ENCODE measurements around the gene DLG4.

Gene DLG4

DNA sequence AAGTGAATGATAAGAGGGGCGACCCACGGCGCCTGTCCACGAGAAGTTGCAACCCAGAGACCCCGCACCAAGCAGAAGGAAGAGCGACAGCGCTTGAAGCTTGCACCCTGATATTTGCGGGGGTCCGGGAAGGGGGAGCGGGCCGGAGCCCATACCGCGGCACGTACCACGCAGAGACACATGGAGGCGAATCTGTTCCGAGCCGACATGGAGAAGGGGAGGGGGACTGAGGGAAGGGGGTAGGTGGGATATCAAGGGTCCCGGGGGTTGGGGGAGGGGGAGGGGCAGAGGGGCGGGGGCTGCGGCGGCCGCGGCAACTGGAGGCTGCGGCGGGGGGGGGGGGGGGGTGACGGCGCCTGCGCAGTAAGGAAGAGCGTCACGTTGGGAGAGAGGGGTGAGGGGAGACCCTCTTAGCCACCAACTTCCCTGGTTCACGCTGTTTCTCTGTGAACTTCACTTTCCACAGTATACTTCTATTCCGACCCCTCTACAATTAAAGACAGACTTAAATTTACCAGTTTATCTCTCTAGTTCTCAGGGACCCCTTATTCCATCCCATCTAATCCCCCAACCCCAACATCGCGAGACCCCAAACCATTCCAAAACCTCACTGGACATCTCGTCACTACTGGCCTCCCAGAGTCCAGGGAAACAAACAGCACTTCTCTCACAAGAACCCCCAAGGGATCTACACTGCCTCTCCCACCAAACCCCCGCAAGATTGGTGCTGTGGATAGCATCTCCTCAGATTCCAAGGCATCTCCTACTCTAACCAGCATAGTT lies 8.0 kb downstream of the DLG4 start:
- H4K20me1 ChIP-seq (ENCODE audit: insufficient read depth, low read length), result no peaks in the 10 kb centered on the region
- DNase-seq (no peak), ATAC-seq (ENCODE audit: insufficient read depth, low read depth) (no peak)
- no peak overlapping the region for H3K27ac ChIP-seq (ENCODE audit: low read length)
- no peak overlapping the region for H3K4me3 ChIP-seq (ENCODE audit: low read depth in 1 of 2, low read length in 2 of 2)
- peaks cover 17% of the 10 kb centered on the region for H3K79me2 ChIP-seq (ENCODE audit: insufficient read depth, low read length)
- no peaks in the 10 kb centered on the region for H3K9me3 ChIP-seq (ENCODE audit: insufficient read depth, low read length, severe bottlenecking)
- TF ChIP-seq EZH2 (IDR thresholded peaks at IDR 0.05; ENCODE audit: borderline replicate concordance, low read depth, low read length, severe bottlenecking), result no peak
- TF ChIP-seq, protein P1, sequence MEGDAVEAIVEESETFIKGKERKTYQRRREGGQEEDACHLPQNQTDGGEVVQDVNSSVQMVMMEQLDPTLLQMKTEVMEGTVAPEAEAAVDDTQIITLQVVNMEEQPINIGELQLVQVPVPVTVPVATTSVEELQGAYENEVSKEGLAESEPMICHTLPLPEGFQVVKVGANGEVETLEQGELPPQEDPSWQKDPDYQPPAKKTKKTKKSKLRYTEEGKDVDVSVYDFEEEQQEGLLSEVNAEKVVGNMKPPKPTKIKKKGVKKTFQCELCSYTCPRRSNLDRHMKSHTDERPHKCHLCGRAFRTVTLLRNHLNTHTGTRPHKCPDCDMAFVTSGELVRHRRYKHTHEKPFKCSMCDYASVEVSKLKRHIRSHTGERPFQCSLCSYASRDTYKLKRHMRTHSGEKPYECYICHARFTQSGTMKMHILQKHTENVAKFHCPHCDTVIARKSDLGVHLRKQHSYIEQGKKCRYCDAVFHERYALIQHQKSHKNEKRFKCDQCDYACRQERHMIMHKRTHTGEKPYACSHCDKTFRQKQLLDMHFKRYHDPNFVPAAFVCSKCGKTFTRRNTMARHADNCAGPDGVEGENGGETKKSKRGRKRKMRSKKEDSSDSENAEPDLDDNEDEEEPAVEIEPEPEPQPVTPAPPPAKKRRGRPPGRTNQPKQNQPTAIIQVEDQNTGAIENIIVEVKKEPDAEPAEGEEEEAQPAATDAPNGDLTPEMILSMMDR (IDR thresholded peaks at IDR 0.05; ENCODE audit: borderline replicate concordance, extremely low read depth, low read length, poor library complexity, severe bottlenecking), result no peak
- H3K4me1 ChIP-seq (ENCODE audit: insufficient read depth, low read length), result peaks cover 36% of the 10 kb centered on the region
- no peaks in the 10 kb centered on the region for H3K27me3 ChIP-seq (ENCODE audit: insufficient read depth, low read length, poor library complexity)
- no peaks in the 10 kb centered on the region for H3K36me3 ChIP-seq (ENCODE audit: insufficient read depth, low read length)
- no peak overlapping the region for H2AFZ ChIP-seq (ENCODE audit: low read depth, low read length)
- no peak overlapping the region for H3K4me2 ChIP-seq (ENCODE audit: insufficient read depth, low read length)
- H3K9ac ChIP-seq (ENCODE audit: low read depth, low read length), result no peak overlapping the region

DNA sequence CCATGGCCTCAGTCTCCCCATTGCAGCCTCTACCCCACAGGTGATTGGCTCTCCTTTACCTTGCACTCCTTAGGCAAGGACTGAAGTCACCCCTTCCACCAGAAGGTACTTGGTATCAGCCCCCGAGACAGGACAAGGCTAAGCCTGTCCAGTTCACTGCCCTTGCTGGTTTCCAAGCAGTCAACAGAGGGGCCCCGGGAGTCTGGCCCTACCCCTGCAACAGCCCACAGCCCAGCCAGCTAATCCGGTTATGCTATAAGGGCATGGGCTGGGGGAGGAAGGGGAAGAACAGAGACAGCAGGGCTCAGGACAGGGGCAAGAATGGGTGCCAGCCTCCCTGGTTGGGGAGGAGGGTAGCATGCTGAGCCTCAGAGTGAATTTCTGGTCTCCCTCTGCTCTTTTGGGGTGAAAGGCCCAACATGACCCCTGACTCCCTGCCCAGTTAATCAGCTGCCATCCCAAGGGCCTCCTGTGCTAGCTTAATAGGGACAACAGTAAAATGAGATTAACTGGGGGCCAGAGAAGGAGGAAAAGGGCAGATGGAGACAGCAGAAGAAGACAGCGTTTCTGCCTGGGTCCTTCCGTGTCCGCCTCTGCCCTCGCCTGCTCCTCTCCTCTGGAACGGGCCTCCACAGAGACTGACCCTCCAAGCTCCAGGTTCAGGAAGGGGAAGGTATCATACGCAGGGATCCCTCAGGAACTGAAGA lies 10.7 kb downstream of the DLG4 start:
- no peaks in the 10 kb centered on the region; the same call in 1 of the 2 replicates for H3K36me3 ChIP-seq (ENCODE audit: insufficient read depth, low read length)
- H3K9ac ChIP-seq (ENCODE audit: low read depth, low read length), result no peak overlapping the region
- DNase-seq (no peak), ATAC-seq (ENCODE audit: insufficient read depth, low read depth) (no peak)
- no peaks in the 10 kb centered on the region for H3K27me3 ChIP-seq (ENCODE audit: insufficient read depth, low read length, poor library complexity)
- no peak overlapping the region for H3K4me2 ChIP-seq (ENCODE audit: insufficient read depth, low read length)
- TF ChIP-seq, protein P1 (IDR thresholded peaks at IDR 0.05; ENCODE audit: borderline replicate concordance, extremely low read depth, low read length, poor library complexity, severe bottlenecking), result no peak
- TF ChIP-seq EZH2 (IDR thresholded peaks at IDR 0.05; ENCODE audit: borderline replicate concordance, low read depth, low read length, severe bottlenecking), result no peak
- H3K4me1 ChIP-seq (ENCODE audit: insufficient read depth, low read length), result peaks cover 26% of the 10 kb centered on the region
- H3K27ac ChIP-seq (ENCODE audit: low read length), result no peak overlapping the region
- H3K9me3 ChIP-seq (ENCODE audit: insufficient read depth, low read length, severe bottlenecking), result no peaks in the 10 kb centered on the region
- no peak overlapping the region for H2AFZ ChIP-seq (ENCODE audit: low read depth, low read length)
- H3K79me2 ChIP-seq (ENCODE audit: insufficient read depth, low read length), result peaks cover 8% of the 10 kb centered on the region
- no peaks in the 10 kb centered on the region for H4K20me1 ChIP-seq (ENCODE audit: insufficient read depth, low read length)
- no peak overlapping the region for H3K4me3 ChIP-seq (ENCODE audit: low read depth in 1 of 2, low read length in 2 of 2)

DNA sequence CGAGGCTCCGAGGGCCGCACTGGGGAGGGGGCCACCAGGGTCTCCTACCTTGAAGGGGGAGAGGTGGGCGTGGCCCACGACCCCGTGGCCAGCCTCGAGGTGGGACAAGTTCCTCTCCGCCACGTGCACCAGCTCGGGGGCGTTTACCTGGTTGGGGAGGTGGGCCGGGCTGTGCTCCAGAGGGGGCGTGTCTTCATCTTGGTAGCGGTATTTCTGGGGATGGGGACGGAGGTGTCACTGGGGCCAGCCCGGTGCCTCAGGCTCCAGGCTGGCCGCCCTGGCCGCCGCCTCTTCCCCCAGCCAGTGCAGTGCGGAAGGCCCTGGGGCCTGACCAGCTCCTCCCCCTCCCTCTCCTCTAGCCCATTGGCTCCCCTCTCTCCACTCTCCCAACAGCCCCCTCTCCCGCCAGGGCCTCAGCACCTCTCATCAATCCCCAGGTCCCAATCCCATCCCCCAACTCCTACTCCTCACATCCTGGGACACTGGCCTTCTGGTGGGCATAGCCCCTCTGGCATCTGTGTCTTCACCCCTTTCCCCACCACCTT lies 11.5 kb downstream of the DLG4 start:
- ATAC-seq (ENCODE audit: insufficient read depth, low read depth) (no peak), DNase-seq (no peak)
- H3K9ac ChIP-seq (ENCODE audit: low read depth, low read length), result no peak overlapping the region
- peaks cover 8% of the 10 kb centered on the region for H3K79me2 ChIP-seq (ENCODE audit: insufficient read depth, low read length)
- no peak overlapping the region for H2AFZ ChIP-seq (ENCODE audit: low read depth, low read length)
- peaks cover 19% of the 10 kb centered on the region for H3K4me1 ChIP-seq (ENCODE audit: insufficient read depth, low read length)
- H3K27ac ChIP-seq (ENCODE audit: low read length), result no peak overlapping the region
- no peak overlapping the region for H3K4me2 ChIP-seq (ENCODE audit: insufficient read depth, low read length)
- no peaks in the 10 kb centered on the region for H4K20me1 ChIP-seq (ENCODE audit: insufficient read depth, low read length)
- no peak overlapping the region for H3K4me3 ChIP-seq (ENCODE audit: low read depth in 1 of 2, low read length in 2 of 2)
- H3K9me3 ChIP-seq (ENCODE audit: insufficient read depth, low read length, severe bottlenecking), result no peaks in the 10 kb centered on the region
- TF ChIP-seq EZH2 (IDR thresholded peaks at IDR 0.05; ENCODE audit: borderline replicate concordance, low read depth, low read length, severe bottlenecking), result no peak
- TF ChIP-seq, protein P1 (IDR thresholded peaks at IDR 0.05; ENCODE audit: borderline replicate concordance, extremely low read depth, low read length, poor library complexity, severe bottlenecking), result no peak
- no peaks in the 10 kb centered on the region for H3K27me3 ChIP-seq (ENCODE audit: insufficient read depth, low read length, poor library complexity)
- H3K36me3 ChIP-seq (ENCODE audit: insufficient read depth, low read length), result peaks cover 8% of the 10 kb centered on the region
